Osteocyte (in vitro differentiated cells): ENCODE data around the gene MAP4K3. TPM values are rescaled to one million over a fixed set of nuclear protein-coding genes. Genes with fewer than 3 reads are reported as not detected.
A peak's percentile ranks its signal among the peaks of the same experiment; 100 is the strongest.

Experiments used
- DNase-seq: peaks from one replicate; pipeline ENCODE4 v3.0.0; 2021; ENCODE audit warnings: mixed read lengths; ENCODE audit not compliant: unreplicated experiment; ENCODE audit errors: extremely low spot score
- H3K27ac Mint-ChIP-seq: one replicate; pipeline ENCODE4 v1.8.0; 2021; ENCODE audit warnings: mild to moderate bottlenecking, mixed read lengths; ENCODE audit not compliant: unreplicated experiment
- H3K27me3 Mint-ChIP-seq: one replicate; pipeline ENCODE4 v1.8.0; 2021; ENCODE audit warnings: mixed read lengths; ENCODE audit not compliant: unreplicated experiment
- H3K36me3 Mint-ChIP-seq: one replicate; pipeline ENCODE4 v1.8.0; 2021; ENCODE audit warnings: mixed read lengths; ENCODE audit not compliant: unreplicated experiment
- H3K4me1 Mint-ChIP-seq: one replicate; pipeline ENCODE4 v1.8.0; 2021; ENCODE audit warnings: mixed read lengths; ENCODE audit not compliant: unreplicated experiment
- H3K4me3 Mint-ChIP-seq: one replicate; pipeline ENCODE4 v1.8.0; 2021; ENCODE audit warnings: mild to moderate bottlenecking, moderate library complexity, mixed read lengths; ENCODE audit not compliant: unreplicated experiment
- H3K9me3 Mint-ChIP-seq: one replicate; pipeline ENCODE4 v1.8.0; 2021; ENCODE audit warnings: mixed read lengths; ENCODE audit not compliant: unreplicated experiment
- long read RNA-seq: library from polyadenylated mRNA; unstranded; transcript quantifications from one replicate; pipeline ENCODE4 v2.0.0, GENCODE V29; 2021
- total RNA-seq: library from RNA; stranded (reverse); gene quantifications from 2 replicates; pipeline ENCODE4 v1.2.1, GENCODE V29; 2021
- TF ChIP-seq, protein P1 (sequence below): fragments of 200-600 bp; sonication (generic); IDR thresholded peaks from 2 replicates; pipeline ENCODE4 v1.5.0; 2021; ENCODE audit warnings: antibody characterized with exemption, mild to moderate bottlenecking, moderate library complexity

MAP4K3 gene
- total RNA-seq = 35.0 and 47.9 TPM in 2 replicates
- long read RNA-seq, partial matches to known transcripts = 8 of 10 reads
- long read RNA-seq, other reads (novel, unspliced or antisense) = 2 of 10 reads

DNA sequence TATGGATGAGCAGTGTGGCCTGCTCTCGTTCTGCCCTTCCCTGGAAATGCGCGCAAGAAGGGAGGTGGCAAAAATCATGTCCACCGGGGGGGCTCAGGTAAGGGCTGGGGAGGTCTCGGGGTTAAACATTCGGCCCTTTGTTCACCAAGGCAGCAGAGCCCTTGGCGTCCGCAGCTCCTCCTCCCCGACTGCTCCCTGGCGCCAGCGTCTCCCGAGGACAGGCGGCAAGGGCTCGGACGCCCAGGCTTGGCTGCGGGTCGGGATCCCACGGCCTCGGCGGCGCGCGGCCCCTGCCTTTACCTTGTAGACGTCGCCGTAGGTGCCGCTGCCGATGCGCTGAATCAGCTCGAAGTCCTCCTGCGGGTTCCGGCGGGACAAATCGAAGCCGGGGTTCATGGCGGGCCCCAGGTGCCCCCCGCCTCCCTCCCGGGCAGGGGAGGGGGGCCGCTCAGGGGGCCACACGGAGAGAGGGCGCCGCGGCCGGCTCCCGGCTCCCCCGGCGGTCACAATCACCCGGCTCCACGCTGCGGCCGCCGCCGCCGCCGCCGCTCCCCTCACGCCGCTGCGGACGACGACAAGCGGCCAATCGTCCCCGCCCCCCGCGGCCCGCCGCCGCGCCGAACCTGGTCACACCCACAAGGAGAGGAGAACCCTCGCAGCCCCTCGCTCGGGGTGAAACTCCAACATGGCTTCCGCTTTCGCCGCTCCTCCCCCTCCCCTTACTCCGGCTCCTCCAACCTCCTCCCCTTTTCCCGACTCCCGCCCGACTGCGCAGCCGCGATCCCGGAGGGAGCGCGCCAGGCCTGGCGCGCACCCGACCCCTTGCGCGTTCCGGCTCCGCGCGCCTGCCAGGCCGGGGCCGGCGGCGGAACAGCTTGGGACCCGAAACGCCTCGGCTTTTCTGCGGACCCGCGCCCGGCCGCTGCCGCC lies at the start of gene MAP4K3:
Gene MAP4K3 (minus strand): TSS at position 694 of the 930 bp plus-strand sequence. CDS start 298 bp downstream, at position 396.
- peak within 1 kb of the TSS; percentile 90 for H3K4me3 Mint-ChIP-seq
- H3K27me3 Mint-ChIP-seq = no peaks in the 10 kb centered on the region
- H3K36me3 Mint-ChIP-seq = peaks cover 2% of the 10 kb centered on the region
- H3K9me3 Mint-ChIP-seq = no peaks in the 10 kb centered on the region
- peak; percentile 98 for DNase-seq
- H3K27ac Mint-ChIP-seq = peak within 1 kb of the TSS; percentile 96
- peaks cover 61% of the 10 kb centered on the region for H3K4me1 Mint-ChIP-seq
- TF ChIP-seq, protein P1, sequence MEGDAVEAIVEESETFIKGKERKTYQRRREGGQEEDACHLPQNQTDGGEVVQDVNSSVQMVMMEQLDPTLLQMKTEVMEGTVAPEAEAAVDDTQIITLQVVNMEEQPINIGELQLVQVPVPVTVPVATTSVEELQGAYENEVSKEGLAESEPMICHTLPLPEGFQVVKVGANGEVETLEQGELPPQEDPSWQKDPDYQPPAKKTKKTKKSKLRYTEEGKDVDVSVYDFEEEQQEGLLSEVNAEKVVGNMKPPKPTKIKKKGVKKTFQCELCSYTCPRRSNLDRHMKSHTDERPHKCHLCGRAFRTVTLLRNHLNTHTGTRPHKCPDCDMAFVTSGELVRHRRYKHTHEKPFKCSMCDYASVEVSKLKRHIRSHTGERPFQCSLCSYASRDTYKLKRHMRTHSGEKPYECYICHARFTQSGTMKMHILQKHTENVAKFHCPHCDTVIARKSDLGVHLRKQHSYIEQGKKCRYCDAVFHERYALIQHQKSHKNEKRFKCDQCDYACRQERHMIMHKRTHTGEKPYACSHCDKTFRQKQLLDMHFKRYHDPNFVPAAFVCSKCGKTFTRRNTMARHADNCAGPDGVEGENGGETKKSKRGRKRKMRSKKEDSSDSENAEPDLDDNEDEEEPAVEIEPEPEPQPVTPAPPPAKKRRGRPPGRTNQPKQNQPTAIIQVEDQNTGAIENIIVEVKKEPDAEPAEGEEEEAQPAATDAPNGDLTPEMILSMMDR = no peak

DNA sequence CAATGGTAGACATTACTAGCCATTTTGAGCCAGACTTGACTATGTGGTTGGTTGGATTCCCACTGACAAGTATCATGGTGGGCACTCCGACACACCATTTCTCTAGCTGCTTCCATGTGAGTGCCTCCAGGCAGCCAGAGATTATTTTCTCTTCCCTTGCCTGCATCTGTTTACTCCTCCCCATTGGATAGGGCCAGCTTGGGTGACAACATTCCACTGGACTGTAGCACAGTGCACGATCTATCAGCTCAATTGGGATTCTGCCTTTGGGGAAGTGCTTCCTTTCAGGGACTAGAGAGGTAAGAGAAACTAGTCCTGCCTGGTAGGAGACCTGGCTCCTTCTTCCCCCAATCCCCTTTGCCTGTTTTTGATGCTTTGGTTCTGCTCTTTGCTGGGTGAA lies 49.0 kb upstream of the MAP4K3 start:
- H3K9me3 Mint-ChIP-seq = no peaks in the 10 kb centered on the region
- no peaks in the 10 kb centered on the region for H3K27me3 Mint-ChIP-seq
- no peak overlapping the region for H3K27ac Mint-ChIP-seq
- TF ChIP-seq, protein P1 = no peak
- peaks cover 24% of the 10 kb centered on the region for H3K4me1 Mint-ChIP-seq
- no peak overlapping the region for H3K4me3 Mint-ChIP-seq
- no peaks in the 10 kb centered on the region for H3K36me3 Mint-ChIP-seq
- DNase-seq = no peak

GRCh38 chr2:39484620-39485495 lies 47.8 kb upstream of the MAP4K3 start:
- Mint-ChIP-seq H3K4me1 (peaks cover 26% of the 10 kb centered on the region), H3K9me3 (no peaks in the 10 kb centered on the region), H3K27ac (no peak overlapping the region), H3K4me3 (no peak overlapping the region), H3K27me3 (no peaks in the 10 kb centered on the region), H3K36me3 (no peaks in the 10 kb centered on the region)
- TF ChIP-seq, protein P1 = no peak
- DNase-seq = no peak

DNA sequence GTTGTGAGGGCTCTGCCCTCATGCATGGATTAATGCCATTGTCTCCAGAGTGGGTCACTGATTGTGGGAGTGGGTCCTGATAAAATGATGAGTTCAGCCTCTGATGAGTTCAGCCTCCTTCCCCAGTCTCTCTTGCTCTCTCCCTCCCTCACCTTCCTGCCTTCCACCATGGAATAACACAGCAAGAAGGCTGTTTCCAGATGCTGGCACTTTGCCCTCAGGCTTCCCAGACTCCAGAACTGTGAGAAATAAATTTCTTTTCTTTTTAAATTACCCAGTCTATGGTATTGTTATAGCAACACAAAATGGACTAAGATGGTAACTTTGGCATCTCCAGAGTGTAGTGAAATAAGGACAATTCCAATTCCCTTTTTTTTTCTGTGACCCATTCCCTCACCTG lies 47.1 kb upstream of the MAP4K3 start:
- peaks cover 31% of the 10 kb centered on the region for H3K4me1 Mint-ChIP-seq
- no peaks in the 10 kb centered on the region for H3K9me3 Mint-ChIP-seq
- TF ChIP-seq, protein P1 = no peak
- no peak for DNase-seq
- no peaks in the 10 kb centered on the region for H3K27me3 Mint-ChIP-seq
- H3K27ac Mint-ChIP-seq = no peak overlapping the region
- no peaks in the 10 kb centered on the region for H3K36me3 Mint-ChIP-seq
- H3K4me3 Mint-ChIP-seq = no peak overlapping the region
